ENCODE measurements around the gene IFNAR1. TPM values are rescaled to one million over a fixed set of nuclear protein-coding genes. Genes with fewer than 3 reads are reported as not detected.

IFNAR1 gene
- total and polyA plus RNA-seq, 8 donors = 29.2 to 71.3 (median 34.0) TPM

GRCh38 chr21:33368124-33368523, 43.4 kb downstream of the IFNAR1 start:
- Histone ChIP-seq H3K4me3 (no peak overlapping the region), H3K27ac (no peak overlapping the region), H3K27me3 (no peaks in the 10 kb centered on the region), H3K36me3 (no peaks in the 10 kb centered on the region), H3K4me1 (peaks cover 0 to 28% of the 10 kb centered on the region in 2 donors), H3K9me3 (peaks cover 0 to 32% of the 10 kb centered on the region in 2 donors)
- TF ChIP-seq, protein P1, sequence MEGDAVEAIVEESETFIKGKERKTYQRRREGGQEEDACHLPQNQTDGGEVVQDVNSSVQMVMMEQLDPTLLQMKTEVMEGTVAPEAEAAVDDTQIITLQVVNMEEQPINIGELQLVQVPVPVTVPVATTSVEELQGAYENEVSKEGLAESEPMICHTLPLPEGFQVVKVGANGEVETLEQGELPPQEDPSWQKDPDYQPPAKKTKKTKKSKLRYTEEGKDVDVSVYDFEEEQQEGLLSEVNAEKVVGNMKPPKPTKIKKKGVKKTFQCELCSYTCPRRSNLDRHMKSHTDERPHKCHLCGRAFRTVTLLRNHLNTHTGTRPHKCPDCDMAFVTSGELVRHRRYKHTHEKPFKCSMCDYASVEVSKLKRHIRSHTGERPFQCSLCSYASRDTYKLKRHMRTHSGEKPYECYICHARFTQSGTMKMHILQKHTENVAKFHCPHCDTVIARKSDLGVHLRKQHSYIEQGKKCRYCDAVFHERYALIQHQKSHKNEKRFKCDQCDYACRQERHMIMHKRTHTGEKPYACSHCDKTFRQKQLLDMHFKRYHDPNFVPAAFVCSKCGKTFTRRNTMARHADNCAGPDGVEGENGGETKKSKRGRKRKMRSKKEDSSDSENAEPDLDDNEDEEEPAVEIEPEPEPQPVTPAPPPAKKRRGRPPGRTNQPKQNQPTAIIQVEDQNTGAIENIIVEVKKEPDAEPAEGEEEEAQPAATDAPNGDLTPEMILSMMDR (IDR thresholded peaks at IDR 0.05) = no peak
- DNase-seq = no peak
- ATAC-seq = no peak
- intact Hi-C loops (cut with DNase I) = no loop called here

DNA sequence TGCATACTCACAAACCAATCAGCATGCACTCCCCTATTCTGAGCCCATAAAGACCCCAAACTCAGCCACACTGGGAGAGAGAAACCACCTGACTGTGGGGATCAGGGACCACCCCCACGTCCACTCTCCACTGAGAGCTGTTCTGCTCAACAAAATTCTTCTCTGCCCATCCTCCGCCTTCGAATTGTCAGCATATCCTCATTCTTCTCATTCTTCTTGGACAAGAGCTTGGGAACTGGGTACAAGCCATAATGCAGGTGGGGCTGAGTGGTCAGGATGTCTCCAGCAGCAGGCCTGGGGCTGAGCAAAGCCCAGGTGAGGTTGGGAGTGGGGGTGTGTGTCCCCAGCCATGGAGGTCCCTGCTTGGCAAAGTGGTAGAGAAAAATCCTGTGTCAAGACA, 43.8 kb downstream of the IFNAR1 start:
- Histone ChIP-seq H3K9me3 (peaks cover 0 to 32% of the 10 kb centered on the region in 2 donors), H3K36me3 (no peaks in the 10 kb centered on the region), H3K27ac (no peak overlapping the region), H3K4me3 (no peak overlapping the region), H3K4me1 (peaks cover 0 to 29% of the 10 kb centered on the region in 2 donors), H3K27me3 (no peaks in the 10 kb centered on the region)
- intact Hi-C loops (cut with DNase I) = no loop called here
- DNase-seq = no peak
- TF ChIP-seq, protein P1 (IDR thresholded peaks at IDR 0.05) = no peak
- ATAC-seq = no peak

- Histone ChIP-seq H3K27me3 (no peaks in the 10 kb centered on the region), H3K4me1 (peaks cover 3 to 29% of the 10 kb centered on the region in 2 donors), H3K27ac (no peak overlapping the region), H3K36me3 (no peaks in the 10 kb centered on the region), H3K9me3 (peaks cover 0 to 32% of the 10 kb centered on the region in 2 donors), H3K4me3 (no peak overlapping the region)
- no peak for DNase-seq
- intact Hi-C loops (cut with DNase I) = no loop called here
- no peak for ATAC-seq
- TF ChIP-seq, protein P1 (IDR thresholded peaks at IDR 0.05) = no peak
These were observed 44.8 kb downstream of the IFNAR1 start for GRCh38 chr21:33369586-33369985.

DNA sequence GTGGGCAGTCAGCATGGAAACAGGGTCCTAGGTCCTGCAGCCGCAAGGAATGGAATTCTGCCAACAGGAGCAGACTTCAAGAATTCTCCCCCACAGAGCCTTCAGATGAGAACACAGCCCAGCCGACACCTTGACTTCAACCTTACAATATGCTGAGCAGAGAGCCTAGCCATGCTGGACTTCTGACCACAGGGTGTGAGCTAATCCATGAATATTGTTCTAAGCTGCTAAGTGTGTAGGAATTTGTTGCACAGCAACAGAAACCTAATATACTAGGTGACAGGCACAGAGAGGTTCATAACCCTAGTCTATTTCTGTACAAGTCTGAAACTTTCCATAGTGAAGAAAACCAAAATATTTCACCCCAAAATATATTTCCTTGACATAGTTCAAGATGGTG, 45.5 kb downstream of the IFNAR1 start:
- Histone ChIP-seq H3K27ac (no peak overlapping the region), H3K4me1 (peaks cover 10 to 30% of the 10 kb centered on the region in 2 donors), H3K36me3 (no peaks in the 10 kb centered on the region), H3K27me3 (no peaks in the 10 kb centered on the region), H3K9me3 (peaks cover 0 to 32% of the 10 kb centered on the region in 2 donors), H3K4me3 (no peak overlapping the region)
- TF ChIP-seq, protein P1 (IDR thresholded peaks at IDR 0.05) = no peak
- ATAC-seq = no peak
- no peak for DNase-seq
- intact Hi-C loops (cut with DNase I) = loop anchor here in 1 of 2 donors (10.0 kb wide), 1 partner anchor 166 kb away; no protein-coding TSS in a partner anchor

GRCh38 chr21:33371366-33371765, 46.6 kb downstream of the IFNAR1 start:
- Histone ChIP-seq H3K9me3 (peaks cover 0 to 27% of the 10 kb centered on the region in 2 donors), H3K4me1 (peaks cover 10 to 38% of the 10 kb centered on the region in 2 donors), H3K4me3 (no peak overlapping the region), H3K27me3 (no peaks in the 10 kb centered on the region), H3K27ac (no peak overlapping the region), H3K36me3 (no peaks in the 10 kb centered on the region)
- DNase-seq (no peak), ATAC-seq (no peak)
- TF ChIP-seq, protein P1 (IDR thresholded peaks at IDR 0.05) = no peak
- intact Hi-C loops (cut with DNase I) = loop anchor here in 1 of 2 donors (10.0 kb wide), 1 partner anchor 167 kb away; no protein-coding TSS in a partner anchor

Data from left lung (tissue), 10 donors.